Spleen (tissue), 7 donors: ENCODE measurements around the gene NR5A1.

ENCODE experiments used
- POLR2A ChIP-seq, 3 donors: fragments of 450-650 bp; IDR thresholded peaks; one replicate each; pipeline ENCODE4 v1.5.1; 2017; ENCODE audit warnings: antibody characterized with exemption in 3 of 3, mild to moderate bottlenecking in 1 of 3
- POLR2AphosphoS5 ChIP-seq, 3 donors: sonication (generic); formaldehyde crosslinking; IDR thresholded peaks; one replicate each; pipeline ENCODE4 v1.5.1; 2017; ENCODE audit warnings: antibody characterized with exemption in 3 of 3
- TF ChIP-seq, protein P1 (sequence below), 11 experiments: fragments of 200-600 bp in 7 of 11; fragments of 450-650 bp in 4 of 11; sonication (generic) in 4 of 11; IDR thresholded peaks in 8 of 11; conservative IDR thresholded peaks in 3 of 11; 1 replicate in 7 of 11; 2 replicates in 4 of 11; pipeline versions ENCODE4 v1.4.0 to v1.8.0; 2016 to 2021; ENCODE audit warnings: antibody characterized with exemption in 11 of 11, inconsistent platforms in 4 of 11, mild to moderate bottlenecking in 1 of 11
- donor health status: DM: no; HTN: no; CAD: no; lungs with moderate emphysema.
- donor health status: DM: no; HTN: no; CAD: no.
- donor health status: DM: no; HTN: no; CAD: no.

GRCh38 chr9:124506931-124507879 is at the start of gene NR5A1:
- TF ChIP-seq, protein P1, sequence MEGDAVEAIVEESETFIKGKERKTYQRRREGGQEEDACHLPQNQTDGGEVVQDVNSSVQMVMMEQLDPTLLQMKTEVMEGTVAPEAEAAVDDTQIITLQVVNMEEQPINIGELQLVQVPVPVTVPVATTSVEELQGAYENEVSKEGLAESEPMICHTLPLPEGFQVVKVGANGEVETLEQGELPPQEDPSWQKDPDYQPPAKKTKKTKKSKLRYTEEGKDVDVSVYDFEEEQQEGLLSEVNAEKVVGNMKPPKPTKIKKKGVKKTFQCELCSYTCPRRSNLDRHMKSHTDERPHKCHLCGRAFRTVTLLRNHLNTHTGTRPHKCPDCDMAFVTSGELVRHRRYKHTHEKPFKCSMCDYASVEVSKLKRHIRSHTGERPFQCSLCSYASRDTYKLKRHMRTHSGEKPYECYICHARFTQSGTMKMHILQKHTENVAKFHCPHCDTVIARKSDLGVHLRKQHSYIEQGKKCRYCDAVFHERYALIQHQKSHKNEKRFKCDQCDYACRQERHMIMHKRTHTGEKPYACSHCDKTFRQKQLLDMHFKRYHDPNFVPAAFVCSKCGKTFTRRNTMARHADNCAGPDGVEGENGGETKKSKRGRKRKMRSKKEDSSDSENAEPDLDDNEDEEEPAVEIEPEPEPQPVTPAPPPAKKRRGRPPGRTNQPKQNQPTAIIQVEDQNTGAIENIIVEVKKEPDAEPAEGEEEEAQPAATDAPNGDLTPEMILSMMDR (IDR thresholded peaks at IDR 0.05 in 8 of 11, conservative IDR thresholded peaks at IDR 0.05 in 3 of 11): no peak
- TF ChIP-seq POLR2AphosphoS5 (IDR thresholded peaks at IDR 0.05): peak; percentile 57 to 90 (median 87)
- peak in 1 of 3 donors; percentile 15 for TF ChIP-seq POLR2A (IDR thresholded peaks at IDR 0.05)
